GM12878 (cell line): Measurements from ENCODE around the gene EXOC3L4. TPM values are rescaled to one million over a fixed set of nuclear protein-coding genes. Genes with fewer than 3 reads are reported as not detected.
"Not testable (repeated sequence)": the region's sequence is repeated elsewhere in the genome, so short reads cannot be mapped to it uniquely, and the experiment has no call there.

ENCODE experiments used
- ATAC-seq: fragments of 200-7000 bp; cut with Tn5 transposase; 3 replicates; pipeline ENCODE4 v1.9.1; 2020; ENCODE audit warnings: mild to moderate bottlenecking, moderate library complexity
- BruUV-seq: library from RNA; stranded (reverse); fragments of 400-500 nt; replicated peaks from 2 replicates; lab custom pipeline; 2021; lab: Mats Ljungman, UMichigan
- CTCF ChIA-PET: fragments of 300-600 bp; sonication (Branson Sonifier 250); formaldehyde crosslinking; extraction: SDS; loops from one replicate; lab custom pipeline; 2021; ENCODE audit warnings: inconsistent platforms; lab: Yijun Ruan, JAX
- POLR2A ChIA-PET: fragments of 350-600 bp; formaldehyde crosslinking; extraction: SDS; loops from one replicate; lab custom pipeline; 2021; ENCODE audit warnings: inconsistent platforms; lab: Charles Lee
- RAD21 ChIA-PET: fragments of 300-600 bp; sonication (Branson Sonifier 250); formaldehyde crosslinking; loops from one replicate; lab custom pipeline; 2023; ENCODE audit warnings: antibody characterized with exemption; ENCODE audit not compliant: unreplicated experiment; lab: Charles Lee
- SMC1A ChIA-PET: fragments of 300-600 bp; sonication (Branson Sonifier 250); formaldehyde crosslinking; loops from one replicate; lab custom pipeline; 2023; ENCODE audit not compliant: unreplicated experiment, uncharacterized antibody; lab: Charles Lee
- DNase-seq: peaks from one replicate; pipeline ENCODE4 v3.0.0-alpha.2; 2011; ENCODE audit warnings: low read depth, low spot score
- FAIRE-seq: peaks from 3 replicates; lab custom pipeline; 2011; peaks lifted over from hg19 to GRCh38; lab: Jason Lieb, UNC
- H2AFZ ChIP-seq: 2 replicates; pipeline ENCODE4 v1.6.0; 2011; ENCODE audit warnings: low read depth, low read length, control low read depth; ENCODE audit not compliant: control insufficient read depth
- H3K27ac ChIP-seq: 2 replicates; pipeline ENCODE4 v1.5.1; 2011; ENCODE audit warnings: control low read depth; ENCODE audit not compliant: control insufficient read depth, insufficient read depth
- H3K27me3 ChIP-seq, 2 experiments: replicated peaks in 1 of 2; 2 replicates each; pipeline versions ENCODE4 v1.6.0 to v1.6.1; 2011; ENCODE audit warnings: low read length in 1 of 2; ENCODE audit not compliant: control insufficient read depth in 2 of 2, insufficient read depth in 2 of 2
- H3K36me3 ChIP-seq, 2 experiments: 2 replicates each; pipeline ENCODE4 v1.5.1; 2011; ENCODE audit warnings: low read length in 1 of 2; ENCODE audit not compliant: control insufficient read depth in 2 of 2, insufficient read depth in 2 of 2
- H3K4me1 ChIP-seq: 2 replicates; pipeline ENCODE4 v1.6.1; 2011; ENCODE audit warnings: mild to moderate bottlenecking, low read length, moderate library complexity, mixed read lengths; ENCODE audit not compliant: control insufficient read depth, insufficient read depth
- H3K4me2 ChIP-seq: 2 replicates; pipeline ENCODE4 v1.6.0; 2011; ENCODE audit warnings: control low read depth; ENCODE audit not compliant: control insufficient read depth, insufficient read depth
- H3K4me3 ChIP-seq: fragments of 200-600 bp; sonication (generic); 2 replicates; pipeline ENCODE4 v1.5.1; 2016
- H3K79me2 ChIP-seq: 2 replicates; pipeline ENCODE4 v1.6.0; 2011; ENCODE audit warnings: low read length; ENCODE audit not compliant: control insufficient read depth, insufficient read depth
- H3K9ac ChIP-seq: 2 replicates; pipeline ENCODE4 v1.8.0; 2011; ENCODE audit warnings: low read length, control low read depth, mixed read lengths; ENCODE audit not compliant: control insufficient read depth, insufficient read depth
- H3K9me3 ChIP-seq: replicated peaks from 3 replicates; pipeline ENCODE4 v1.5.1; 2011; ENCODE audit warnings: mild to moderate bottlenecking, low read length; ENCODE audit not compliant: control insufficient read depth, insufficient read depth
- H4K20me1 ChIP-seq: 2 replicates; pipeline ENCODE4 v1.6.0; 2011; ENCODE audit not compliant: control insufficient read depth, insufficient read depth
- BMI1 ChIP-seq: fragments of 450-650 bp; IDR thresholded peaks from 2 replicates; pipeline ENCODE4 v1.6.1; 2016; ENCODE audit warnings: mild to moderate bottlenecking, moderate library complexity, borderline replicate concordance
- CBX5 ChIP-seq: sonication (generic); IDR thresholded peaks from 2 replicates; pipeline ENCODE4 v1.6.1; 2016; ENCODE audit warnings: low read depth, moderate library complexity, mild to moderate bottlenecking, inconsistent platforms
- ESRRA ChIP-seq: IDR thresholded peaks from 2 replicates; pipeline ENCODE4 v1.6.1; 2012; ENCODE audit warnings: mild to moderate bottlenecking, low read length, improper control_type of control experiment
- IRF3 ChIP-seq: fragments of 450-650 bp; IDR thresholded peaks from 2 replicates; pipeline ENCODE4 v1.6.1; 2014; ENCODE audit warnings: mild to moderate bottlenecking
- MLLT1 ChIP-seq: fragments of 450-650 bp; IDR thresholded peaks from 2 replicates; pipeline ENCODE4 v1.6.1; 2016; ENCODE audit warnings: mild to moderate bottlenecking
- NR2F1 ChIP-seq: fragments of 450-650 bp; conservative IDR thresholded peaks from 2 replicates; pipeline ENCODE4 v1.6.1; 2017; ENCODE audit warnings: mild to moderate bottlenecking
- POLR2AphosphoS5 ChIP-seq: IDR thresholded peaks from 2 replicates; pipeline ENCODE4 v1.6.1; 2011; ENCODE audit warnings: mild to moderate bottlenecking, low read length, inconsistent platforms
- RBBP5 ChIP-seq: fragments of 200-600 bp; sonication (generic); conservative IDR thresholded peaks from 2 replicates; pipeline ENCODE4 v1.6.1; 2016
- SRF ChIP-seq, 2 experiments: IDR thresholded peaks; 2 replicates each; pipeline ENCODE4 v1.6.1; 2011; ENCODE audit warnings: low read depth in 2 of 2, low read length in 2 of 2, mild to moderate bottlenecking in 1 of 2, moderate library complexity in 1 of 2
- WRNIP1 ChIP-seq: IDR thresholded peaks from 2 replicates; pipeline ENCODE4 v1.6.1; 2011; ENCODE audit warnings: low read depth, low read length, improper control_type of control experiment, borderline replicate concordance
- ZNF687 ChIP-seq: fragments of 450-650 bp; IDR thresholded peaks from 2 replicates; pipeline ENCODE4 v1.6.1; 2017; ENCODE audit warnings: mild to moderate bottlenecking, moderate library complexity
- WGBS: methylation state at CpG from one replicate; pipeline ENCODE4 v1.1.6; 2016; ENCODE audit warnings: low lambda C conversion rate; ENCODE audit not compliant: insufficient replicate concordance, insufficient coverage; ENCODE audit errors: missing lambda C conversion rate; 5-methylcytosine and 5-hydroxymethylcytosine counted together
- in situ Hi-C: fragments of 300-500 bp; cut with MboI; formaldehyde crosslinking; loops from 9 replicates; pipeline ENCODE4 v1.14.3; 2018; ENCODE audit warnings: mixed read lengths
- intact Hi-C: fragments of 100-400 bp; cut with micrococcal nuclease; formaldehyde crosslinking; loops from one replicate; pipeline ENCODE4 v1.14.2; 2022; ENCODE audit not compliant: unreplicated experiment
- polyA plus RNA-seq, 11 experiments: library from polyadenylated mRNA; depleted of rRNA in 4 of 11; unstranded in 6 of 11; stranded (reverse) in 5 of 11; fragments of >200 nt; fragmentation: Nextera tagmentation in 4 of 11; fragmentation: Illumina TruSeq in 1 of 11; extraction: Ambion mirVana in 4 of 11; extraction: Trizol in 1 of 11; gene quantifications; 1 replicate in 1 of 11; 2 replicates in 10 of 11; pipeline versions ENCODE4 v1.2.1 to v1.2.3, GENCODE V29; 2011 to 2016; ENCODE audit warnings: inconsistent platforms in 2 of 11, missing spikeins in 2 of 11, low read depth in 1 of 11
- total RNA-seq, 4 experiments: library from RNA; depleted of rRNA in 3 of 4; stranded (reverse); fragments of >200 nt in 3 of 4; fragmentation: Illumina TruSeq in 1 of 4; extraction: Trizol in 1 of 4; gene quantifications; 2 replicates each; pipeline versions ENCODE4 v1.2.1 to v1.2.3, GENCODE V29; 2013 to 2021

Gene EXOC3L4
- total and polyA plus RNA-seq, 10 of the 15 experiments (the other 5 are each of a cell fraction or from before 2014, with no cell fraction given) = not detected

DNA sequence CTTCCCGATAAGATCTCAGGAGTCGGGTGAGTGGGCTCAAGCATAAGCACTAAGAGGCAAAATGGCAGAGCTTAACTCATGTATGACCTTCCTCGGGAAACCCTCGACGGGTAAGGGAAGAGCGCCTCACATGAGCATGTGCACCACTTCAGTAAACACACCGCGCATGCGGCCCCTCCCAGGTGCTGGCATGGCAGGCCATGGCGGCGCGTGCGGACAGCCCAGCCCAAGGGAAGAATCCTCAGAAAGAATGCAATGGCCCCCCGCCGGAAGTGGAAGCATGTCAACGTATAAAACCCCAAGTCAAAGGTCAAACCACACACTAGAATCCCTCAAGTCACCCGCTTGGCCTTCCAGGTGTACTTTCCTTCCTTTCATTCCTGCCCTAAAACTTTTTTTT is 22.1 kb downstream of the EXOC3L4 start:
- Histone ChIP-seq H4K20me1 (no peaks in the 10 kb centered on the region), H2AFZ (no peak overlapping the region), H3K9me3 (no peaks in the 10 kb centered on the region), H3K4me3 (no peak overlapping the region), H3K36me3 (no peaks in the 10 kb centered on the region), H3K27me3 (no peaks in the 10 kb centered on the region), H3K27ac (no peak overlapping the region), H3K79me2 (no peaks in the 10 kb centered on the region), H3K4me1 (peaks cover 44% of the 10 kb centered on the region), H3K9ac (no peak overlapping the region), H3K4me2 (no peak overlapping the region)
- WGBS = 99% methylated on average over 17 of the region's 17 CpGs
- in situ Hi-C loops (no loop called here), intact Hi-C loops (no loop called here)
- no peak for FAIRE-seq
- POLR2A ChIA-PET = no interaction called here
- DNase-seq = no peak
- TF ChIP-seq SRF (IDR thresholded peaks at IDR 0.05; ENCODE audit: low read depth in 2 of 2, low read length in 2 of 2) = no peak
- no peak for TF ChIP-seq ZNF687
- TF ChIP-seq NR2F1 = 0 out of 2 replicates have a peak, but pooled peaks have one; percentile 24
- no peak for TF ChIP-seq RBBP5
- no peak for TF ChIP-seq ESRRA
- TF ChIP-seq BMI1 = no peak
- 0 out of 2 replicates have a peak, but pooled peaks have one; percentile 23 for TF ChIP-seq MLLT1
- TF ChIP-seq WRNIP1 = no peak
- no peak for TF ChIP-seq CBX5
- TF ChIP-seq POLR2AphosphoS5 = no peak
- no peak for TF ChIP-seq IRF3
- CTCF ChIA-PET = interaction anchor here (2.5 to 4.9 kb wide), 2 partner anchors 11 kb away, joined by 16 to 23 read pairs; no protein-coding TSS in a partner anchor
- RAD21 ChIA-PET = interaction anchor here (1.3 to 1.7 kb wide), 2 partner anchors 24 to 26 kb away, joined by 5 to 6 read pairs; no protein-coding TSS in a partner anchor
- no TSS peak for BruUV-seq
- SMC1A ChIA-PET = interaction anchor here (0.6 to 2.5 kb wide), 2 partner anchors 11 to 127 kb away, joined by 3 to 11 read pairs; no protein-coding TSS in a partner anchor
- ATAC-seq = no peak

DNA sequence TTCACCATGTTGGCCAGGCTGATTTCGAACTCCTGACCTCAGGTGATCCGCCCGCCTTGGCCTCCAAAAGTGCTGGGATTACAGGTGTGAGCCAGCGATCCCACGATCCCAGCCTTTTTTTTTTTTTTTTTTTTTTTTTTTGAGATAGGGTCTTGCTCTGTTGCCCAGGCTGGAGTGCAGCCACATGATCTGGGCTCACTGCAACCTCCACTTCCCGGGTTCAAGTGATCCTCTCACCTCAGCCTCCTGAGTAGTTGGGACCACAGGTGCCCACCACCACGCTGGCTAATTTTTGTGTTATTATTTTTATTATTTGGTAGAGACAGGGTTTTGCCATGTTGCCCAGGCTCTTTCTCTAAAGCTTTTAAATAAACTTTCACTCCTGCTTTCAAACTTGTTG is 23.0 kb downstream of the EXOC3L4 start:
- in situ Hi-C loops = not testable (repeated sequence)

More for the DNA sequence above, 23.0 kb downstream of the EXOC3L4 start:
- RAD21 ChIA-PET, BruUV-seq, H3K27me3 ChIP-seq, ATAC-seq, DNase-seq, H3K27ac ChIP-seq, H2AFZ ChIP-seq, H3K4me2 ChIP-seq, POLR2A ChIA-PET, H3K4me3 ChIP-seq, H3K79me2 ChIP-seq, H3K9ac ChIP-seq, intact Hi-C loops, H3K9me3 ChIP-seq, H4K20me1 ChIP-seq, H3K36me3 ChIP-seq, FAIRE-seq: not testable (repeated sequence)
- SMC1A ChIA-PET = interaction anchor here (2.3 kb wide), 1 partner anchor 12 kb away, joined by 7 read pairs; no protein-coding TSS in a partner anchor
- CTCF ChIA-PET = interaction anchor here (4.9 kb wide), 1 partner anchor 12 kb away, joined by 23 read pairs; no protein-coding TSS in a partner anchor
- WGBS = 89% methylated on average over 7 of the region's 7 CpGs
- H3K4me1 ChIP-seq = peaks cover 42% of the 10 kb centered on the region
